DMS153 treated with DMSO at 0.1 percent for 48 hours (cell line): ENCODE data around the gene ODAPH.
"Not testable (repeated sequence)": the region's sequence is repeated elsewhere in the genome, so short reads cannot be mapped to it uniquely, and the experiment has no call there.

ENCODE experiments used
- DNase-seq: peaks from one replicate; lab custom pipeline; 2025; ENCODE audit not compliant: unreplicated experiment; lab: John Stamatoyannopoulos, UW

The ODAPH gene

DNA sequence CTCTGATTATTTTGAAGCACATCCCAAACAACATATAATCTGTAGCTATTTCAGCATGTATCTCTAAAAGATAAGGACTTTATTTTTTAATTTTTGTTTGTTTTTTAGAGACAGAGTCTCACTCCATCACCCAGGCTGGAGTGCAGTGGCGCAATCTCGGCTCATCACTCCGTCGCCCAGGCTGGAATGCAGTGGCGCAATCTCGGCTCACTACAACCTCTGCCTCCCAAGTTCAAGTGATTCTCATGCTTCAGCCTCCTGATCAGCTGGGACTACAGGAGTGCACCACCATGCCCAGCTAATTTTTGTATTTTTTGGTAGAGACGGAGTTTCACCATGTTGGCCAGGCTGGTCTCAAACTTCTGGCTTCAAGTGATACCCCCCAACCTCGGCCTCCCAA is 11.6 kb upstream of the ODAPH start:
- DNase-seq: not testable (repeated sequence)

DNA sequence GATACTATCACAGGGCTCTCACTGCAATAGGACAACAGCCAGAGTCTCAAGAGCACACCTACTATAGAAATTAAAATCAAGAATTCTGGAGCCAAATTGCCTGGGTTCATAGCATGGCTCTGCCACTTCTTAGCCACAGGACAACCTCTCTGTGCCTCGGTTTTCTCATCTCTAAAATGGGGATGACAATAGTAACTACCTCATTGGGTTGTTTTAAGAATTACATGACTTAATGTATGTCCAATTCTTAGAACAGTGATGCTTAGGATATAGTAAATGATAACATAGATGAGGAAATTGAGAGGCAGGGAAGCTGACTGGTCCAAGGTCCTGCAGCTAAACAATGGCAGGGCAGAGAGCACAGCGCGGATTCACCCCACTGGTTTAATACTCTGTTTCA is 11.0 kb upstream of the ODAPH start:
- no peak for DNase-seq

DNA sequence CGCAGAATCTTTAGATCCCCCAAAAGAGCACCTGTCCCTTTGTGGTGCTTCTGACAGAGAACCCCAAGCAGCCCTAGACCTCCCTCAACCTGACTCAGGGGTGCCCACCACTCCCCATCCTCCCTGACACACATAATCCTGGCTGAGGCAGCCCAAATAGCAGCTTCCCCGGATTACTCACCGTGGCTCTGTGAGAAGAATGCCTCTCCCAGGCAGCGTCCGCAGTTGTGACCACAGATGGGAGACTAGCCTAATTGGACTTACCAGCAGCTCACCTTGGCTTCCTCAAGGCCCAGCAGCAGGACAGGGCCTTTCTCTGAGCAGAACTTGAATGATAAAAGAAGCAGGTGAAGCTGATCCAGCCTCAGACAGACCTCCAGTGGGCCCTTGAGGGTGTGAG is 10.3 kb upstream of the ODAPH start:
- DNase-seq: no peak

GRCh38 chr4:75547647-75548387 is 8.0 kb upstream of the ODAPH start:
- no peak for DNase-seq

GRCh38 chr4:75549019-75549418 is 6.8 kb upstream of the ODAPH start:
- no peak for DNase-seq

DNA sequence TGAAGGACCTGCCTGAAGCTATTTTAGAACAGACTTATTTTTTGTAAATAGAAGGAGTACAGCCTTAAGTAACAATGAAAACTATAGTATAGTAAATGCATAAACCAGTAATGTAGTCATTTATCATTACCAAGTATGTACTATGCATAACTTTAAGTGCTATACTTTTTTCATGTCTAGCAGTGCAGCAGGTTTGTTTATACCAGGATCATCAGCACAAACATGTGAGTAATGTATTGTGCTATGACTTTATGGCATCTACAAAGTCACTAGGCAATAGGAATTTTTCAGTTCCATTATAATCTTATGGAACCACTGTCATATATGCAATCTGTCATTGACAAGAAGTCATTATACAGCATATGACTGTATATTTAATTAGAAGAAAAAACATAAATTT is 3.4 kb upstream of the ODAPH start:
- DNase-seq: no peak

DNA sequence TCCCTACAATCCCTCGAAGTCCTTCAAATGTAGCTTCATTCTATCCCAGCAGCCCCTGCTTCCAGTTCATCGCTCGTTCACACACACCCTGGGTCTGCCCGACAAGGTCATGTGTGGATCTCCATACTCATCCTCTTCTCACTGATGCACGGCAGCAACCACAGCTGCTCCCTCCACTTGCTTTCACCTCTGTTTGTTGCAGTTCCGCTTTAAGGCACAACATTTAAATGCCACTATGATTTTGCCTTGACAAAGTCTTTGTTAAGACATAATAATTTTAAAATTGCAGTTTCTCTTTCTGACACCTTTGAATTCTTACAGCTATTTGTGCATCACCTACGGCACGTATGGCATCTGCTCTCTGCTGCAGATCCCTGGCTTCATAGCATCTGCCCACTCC is 1.8 kb downstream of the ODAPH start:
- DNase-seq: no peak

- DNase-seq: no peak
These were observed 5.9 kb downstream of the ODAPH start for GRCh38 chr4:75561789-75562188.

- no peak for DNase-seq
These were observed 8.2 kb downstream of the ODAPH start for GRCh38 chr4:75564023-75564422.

DNA sequence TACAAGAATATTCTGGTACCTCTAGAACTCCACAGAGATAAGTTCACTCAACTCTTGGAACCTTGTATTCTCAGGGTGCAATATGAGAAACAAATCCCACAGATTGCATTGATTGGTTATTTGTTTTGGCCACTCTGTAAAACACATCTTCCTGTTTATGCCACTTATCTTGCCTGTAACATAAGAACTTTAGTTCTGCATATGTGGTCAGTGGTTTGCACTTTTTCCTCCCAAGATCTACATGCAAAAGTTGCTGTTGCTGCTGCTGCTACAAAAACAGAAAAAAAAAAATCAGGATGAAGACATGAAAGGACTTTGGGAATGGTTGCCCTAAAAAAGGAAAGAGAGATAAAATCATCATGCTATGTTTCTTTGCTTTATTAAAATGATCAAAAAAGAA is 9.6 kb downstream of the ODAPH start:
- no peak for DNase-seq

DNA sequence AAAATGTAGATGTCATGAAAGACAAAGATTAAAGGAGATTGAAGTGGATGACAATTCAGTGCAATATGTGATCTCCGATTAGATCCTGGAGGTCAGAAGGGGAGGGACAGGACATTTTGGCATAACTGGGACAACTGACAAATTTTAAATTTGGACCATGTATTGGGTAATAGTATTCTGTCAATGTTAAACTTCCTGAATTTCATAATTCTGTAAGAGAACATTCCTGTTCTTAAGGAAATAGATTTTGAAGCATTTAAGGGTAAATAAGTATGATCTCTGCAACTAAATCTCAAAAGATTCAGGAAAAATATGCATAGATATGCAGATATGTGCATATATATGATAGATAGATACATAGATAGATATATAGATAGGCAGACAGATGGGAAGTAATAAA is 11.0 kb downstream of the ODAPH start:
- DNase-seq: no peak

- DNase-seq: no peak
These were observed 11.9 kb downstream of the ODAPH start for GRCh38 chr4:75567725-75568124.

DNA sequence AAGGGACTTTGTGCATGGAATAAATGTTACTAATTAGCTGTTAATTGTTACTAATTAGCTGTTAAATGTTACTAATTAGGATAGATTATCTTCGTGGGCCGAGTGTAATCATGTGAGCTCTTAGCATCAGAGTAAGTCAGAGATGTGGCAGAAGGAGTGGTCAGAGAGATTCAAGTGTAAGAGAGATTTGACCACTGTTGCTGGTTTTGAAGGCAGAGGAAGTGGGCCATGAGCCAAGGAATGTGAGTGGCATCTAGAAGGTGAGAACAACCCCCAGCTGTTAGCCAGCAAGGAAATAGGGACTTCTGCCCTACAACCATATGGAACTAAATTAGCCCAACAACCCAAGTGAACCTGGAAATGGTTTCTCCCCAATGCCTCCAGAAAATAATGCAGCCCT is 28.2 kb downstream of the ODAPH start:
- no peak for DNase-seq

- no peak for DNase-seq
These were observed 37.5 kb downstream of the ODAPH start for GRCh38 chr4:75593393-75593792.

DNA sequence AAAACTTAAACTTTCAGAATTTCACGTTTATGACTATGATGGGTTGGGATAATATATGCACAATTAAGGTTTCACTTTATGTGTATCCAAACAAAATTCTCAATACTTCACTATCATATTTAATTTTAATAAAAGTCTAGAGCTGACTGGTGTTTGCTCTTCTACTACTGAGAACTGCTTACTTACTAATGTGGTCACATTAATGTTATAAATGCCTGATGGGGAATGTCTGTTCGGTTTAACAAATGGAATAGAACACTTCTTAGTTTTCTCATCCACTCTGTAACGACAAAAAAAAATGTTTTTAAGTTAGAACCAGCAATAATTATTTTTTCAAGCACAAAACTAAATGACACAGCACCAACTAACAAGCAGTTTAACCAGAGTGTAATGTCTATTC is 40.2 kb downstream of the ODAPH start:
- DNase-seq: no peak

- no peak for DNase-seq
These were observed 42.5 kb downstream of the ODAPH start for GRCh38 chr4:75598390-75598789.

DNA sequence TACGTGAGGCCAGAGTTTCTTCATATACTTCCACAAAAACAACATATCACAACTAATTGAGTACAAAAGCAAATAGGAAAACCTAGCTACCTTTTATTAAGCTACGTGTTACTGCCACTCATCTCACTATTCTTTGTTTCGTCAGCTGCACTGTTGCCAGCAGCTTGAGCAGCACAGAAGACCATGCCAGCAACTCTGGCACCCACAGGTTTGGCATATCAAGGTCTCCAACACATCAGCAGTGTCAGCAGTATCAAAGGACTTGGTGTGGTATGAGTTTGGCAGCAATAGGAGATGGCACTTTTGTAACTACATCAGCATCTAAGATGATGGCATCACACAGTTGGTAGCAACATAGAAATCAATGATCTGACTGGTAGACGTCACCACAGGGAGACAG is 43.8 kb downstream of the ODAPH start:
- DNase-seq: no peak

DNA sequence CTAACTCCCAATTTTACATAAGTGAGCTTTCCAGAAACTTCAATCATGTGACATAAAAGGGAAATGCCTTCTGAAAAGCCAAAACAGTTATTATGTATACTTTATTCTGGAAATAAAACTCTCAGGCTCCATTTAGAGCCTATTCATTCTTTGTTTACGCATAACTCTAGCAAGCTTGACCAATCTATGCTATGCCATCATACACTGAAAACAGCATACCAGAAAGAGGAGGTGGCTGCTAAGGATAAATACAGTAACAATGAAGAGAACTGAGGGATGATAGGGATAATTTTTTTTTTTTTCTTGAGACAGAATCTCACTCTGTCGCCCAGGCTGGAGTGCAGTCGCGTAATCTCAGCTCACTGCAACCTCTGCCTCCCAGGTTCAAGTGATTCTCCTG is 50.1 kb downstream of the ODAPH start:
- DNase-seq: no peak

DNA sequence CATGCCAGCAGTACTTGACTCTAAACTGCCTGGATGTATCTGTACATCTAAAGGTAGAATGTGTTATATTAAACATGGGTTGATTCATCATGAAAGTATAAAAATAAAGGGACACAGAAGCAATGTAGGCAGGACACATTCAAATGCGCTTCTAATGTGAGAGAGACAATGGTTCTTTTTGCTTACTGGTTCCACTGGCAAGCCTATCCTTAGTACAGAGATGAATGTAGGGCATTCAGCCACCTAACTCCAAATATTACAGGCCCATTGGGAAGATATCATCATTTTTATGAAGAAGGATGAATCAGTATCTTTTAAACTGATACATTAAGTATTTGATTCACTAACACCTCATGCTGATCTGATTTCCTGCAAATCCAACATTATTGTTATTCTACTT is 56.4 kb downstream of the ODAPH start:
- DNase-seq: no peak
